Transverse colon (tissue), 3 donors: ENCODE measurements around the gene TMEM240.

Experiments
- CTCF ChIP-seq, 5 experiments: fragments of 200-600 bp in 3 of 5; fragments of 450-650 bp in 2 of 5; sonication (generic) in 3 of 5; IDR thresholded peaks; 1 replicate in 2 of 5; 2 replicates in 3 of 5; pipeline ENCODE4 v1.5.1; 2016 to 2017; ENCODE audit warnings: antibody characterized with exemption in 5 of 5, inconsistent platforms in 3 of 5, mild to moderate bottlenecking in 2 of 5, moderate library complexity in 1 of 5
- EP300 ChIP-seq: sonication (generic); formaldehyde crosslinking; IDR thresholded peaks from one replicate; pipeline ENCODE4 v1.6.1; 2017; ENCODE audit warnings: antibody characterized with exemption, low read depth

DNA sequence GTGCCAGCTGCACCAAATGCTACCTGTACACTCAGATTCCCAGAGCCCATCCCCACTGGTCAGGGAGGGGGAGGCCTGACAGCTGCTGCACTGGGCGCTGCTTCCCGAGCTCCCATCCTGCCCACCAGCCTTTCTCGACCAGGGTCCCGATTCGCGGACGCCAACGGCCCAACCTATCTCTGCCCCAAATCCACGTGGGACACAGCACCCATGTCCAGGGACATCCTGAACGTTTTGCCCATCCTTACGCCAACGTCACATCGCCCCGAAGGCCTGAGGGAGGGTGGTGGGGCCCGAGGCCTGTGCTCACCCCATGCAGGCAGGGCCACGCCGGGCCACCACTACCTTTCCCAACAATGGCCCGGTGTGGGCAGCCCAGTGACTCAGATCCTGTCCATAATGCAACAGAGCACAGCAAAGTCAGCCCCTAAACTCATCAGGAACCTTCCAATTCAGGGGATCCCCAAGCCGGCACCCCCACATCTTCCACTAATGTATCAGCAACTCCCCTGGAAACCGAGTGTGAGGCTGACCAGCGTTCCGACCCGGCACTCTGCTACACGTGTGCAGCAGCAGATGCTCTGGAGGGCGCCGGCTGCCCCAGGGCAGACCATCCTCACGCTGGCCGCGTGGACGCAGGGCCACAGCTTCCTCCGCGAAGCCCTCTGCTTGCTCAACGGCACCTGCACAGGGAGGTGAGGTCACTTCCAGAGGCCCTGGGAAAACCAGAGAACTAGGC, 11.3 kb upstream of the TMEM240 start:
- TF ChIP-seq CTCF (IDR thresholded peaks at IDR 0.05) (no peak), EP300 (no peak)
